Activated T-cell treated with anti-CD3 and anti-CD28 coated beads, Interleukin-2, amount 50 U/mL, for 1 hour (primary cell): ENCODE data around the gene BMAL1.
"Not testable (repeated sequence)": the region's sequence is repeated elsewhere in the genome, so short reads cannot be mapped to it uniquely, and the experiment has no call there.

Source experiments
- DNase-seq: peaks from one replicate; pipeline ENCODE4 v3.0.0-alpha.2; 2020

BMAL1 gene

DNA sequence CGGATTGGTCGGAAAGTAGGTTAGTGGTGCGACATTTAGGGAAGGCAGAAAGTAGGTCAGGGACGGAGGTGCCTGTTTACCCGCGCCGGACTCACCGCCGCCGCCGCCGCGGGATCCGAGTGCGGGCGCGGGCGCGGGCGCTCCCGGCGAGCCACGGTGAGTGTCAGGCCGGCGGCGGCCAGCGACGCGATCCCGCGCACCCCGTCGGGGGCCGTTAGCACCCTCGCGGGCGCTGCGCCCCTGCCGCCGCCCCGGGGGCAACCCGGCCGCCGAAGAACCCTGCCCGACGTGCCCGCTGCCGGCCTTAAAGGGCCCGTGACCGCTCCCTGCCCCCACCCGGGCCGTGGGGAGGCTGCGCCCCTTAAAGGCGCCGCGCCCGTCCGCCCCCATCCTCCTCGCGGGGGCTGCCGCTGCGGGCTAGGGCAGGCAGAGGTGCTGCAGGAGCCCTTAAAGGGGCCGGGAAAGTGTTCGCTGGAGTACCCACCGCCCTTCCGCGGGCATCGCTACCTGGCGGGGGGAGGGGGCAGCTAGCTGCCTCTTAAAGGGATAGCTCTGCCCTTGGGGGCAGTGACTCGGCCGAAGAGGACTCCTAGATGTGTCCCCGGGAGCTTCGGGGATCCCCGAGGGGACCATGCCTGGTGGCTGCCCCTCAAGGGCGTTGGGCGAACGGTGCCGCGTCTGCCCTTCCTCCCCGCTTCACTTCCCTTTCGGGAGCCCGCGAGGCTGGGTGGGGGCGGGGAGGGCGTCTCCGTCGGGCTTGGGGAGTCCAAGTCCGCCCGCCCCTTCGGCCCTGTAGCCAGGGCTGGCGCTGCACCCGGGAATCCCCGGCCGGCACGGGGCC lies at the start of gene BMAL1:
TSS of gene BMAL1 (plus strand) at position 23 of the 841 bp plus-strand sequence. CDS start 76,519 bp downstream, outside the sequence.
- DNase-seq = peak; percentile 69

DNA sequence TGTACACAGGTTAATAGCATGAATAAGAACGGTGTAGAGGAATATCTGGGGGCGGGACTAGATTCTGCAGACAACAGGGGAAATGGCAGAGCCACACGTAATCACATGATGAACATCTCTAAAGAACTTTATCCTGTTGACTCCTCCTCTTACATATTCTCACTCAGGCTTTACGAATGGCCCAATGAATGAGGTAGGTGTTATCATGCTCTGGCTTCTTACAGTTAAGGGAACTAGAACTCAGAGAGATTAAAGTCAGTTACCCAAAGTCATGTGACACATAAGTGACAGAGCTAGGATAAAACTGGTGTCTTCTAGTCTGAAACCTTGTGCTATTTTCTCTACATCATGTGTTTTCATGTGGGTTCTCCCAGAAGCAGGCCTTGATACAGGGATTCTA lies 49.0 kb upstream of the BMAL1 start:
- no peak for DNase-seq

DNA sequence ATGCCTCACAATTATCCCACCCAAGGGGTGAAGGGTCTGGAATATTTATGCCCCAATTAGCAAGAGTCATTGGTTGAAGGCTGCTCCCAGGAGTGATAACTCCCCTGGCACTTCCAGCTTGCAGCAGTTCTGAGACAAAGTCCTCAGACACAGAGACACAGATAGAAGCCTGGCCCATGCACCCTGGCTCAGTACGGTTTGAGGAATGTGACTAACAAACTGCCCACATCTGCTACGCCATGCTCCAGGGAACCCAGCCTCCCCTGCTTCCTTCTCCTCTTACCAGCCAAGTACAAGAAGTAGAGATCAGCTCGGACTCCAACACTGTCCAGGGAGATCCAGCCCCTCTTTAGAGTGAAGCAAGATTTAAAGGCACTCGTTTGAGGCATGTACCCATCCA lies 48.5 kb upstream of the BMAL1 start:
- no peak for DNase-seq

DNA sequence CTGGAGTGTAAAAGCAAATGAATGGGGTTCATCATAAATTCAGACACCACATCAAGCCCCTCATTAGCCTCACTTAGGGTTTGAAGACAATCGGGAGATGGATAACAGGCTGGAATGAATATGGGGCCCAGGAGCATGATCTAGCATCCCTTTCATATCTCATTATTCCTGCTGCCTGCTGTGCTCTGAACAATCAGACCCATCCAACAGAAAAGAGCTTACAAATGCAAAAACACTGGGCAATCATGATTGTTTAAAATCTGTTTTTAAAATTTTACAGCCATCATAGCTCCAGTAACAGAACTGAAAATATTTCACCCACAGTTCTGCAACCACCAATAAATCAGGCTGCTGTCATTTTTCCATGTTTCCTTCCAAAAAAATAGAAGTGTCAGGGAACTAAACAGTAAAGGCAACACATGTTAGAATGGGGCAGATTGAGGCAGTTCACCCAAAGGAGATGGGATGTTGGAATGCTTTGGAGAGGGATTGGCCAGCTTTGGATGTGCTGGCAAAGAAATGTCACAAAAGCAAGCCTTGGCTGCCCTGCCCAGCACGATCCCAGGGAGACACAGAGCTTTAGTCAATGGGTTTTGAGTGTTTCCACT lies 47.8 kb upstream of the BMAL1 start:
- DNase-seq = no peak

DNA sequence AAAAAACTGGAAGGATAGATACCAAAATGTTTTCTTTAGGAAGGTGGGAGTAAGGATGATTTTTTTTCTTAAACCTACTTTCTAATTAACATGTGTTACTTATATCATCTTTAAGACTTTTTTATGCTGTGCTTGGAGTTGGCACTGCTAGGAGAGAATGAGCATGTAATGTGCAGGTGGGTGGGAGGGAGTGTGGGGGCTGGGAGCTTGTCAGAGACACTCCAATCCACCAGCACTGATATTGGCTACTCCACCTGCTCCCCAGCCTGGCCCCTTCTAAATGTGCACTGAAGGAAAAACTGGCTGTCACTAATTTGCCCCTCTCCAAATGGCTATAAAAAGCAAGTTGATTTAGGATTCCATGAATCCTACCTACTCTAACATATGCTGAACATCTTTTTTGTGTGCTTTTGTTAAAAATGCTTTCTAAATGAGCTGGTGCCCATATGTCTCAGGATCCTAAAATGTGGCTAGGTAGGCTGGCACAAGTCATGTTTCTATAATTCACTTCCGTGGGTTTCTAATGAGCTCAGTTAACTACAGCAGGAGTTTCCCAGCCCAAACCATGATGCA lies 44.3 kb upstream of the BMAL1 start:
- no peak for DNase-seq

DNA sequence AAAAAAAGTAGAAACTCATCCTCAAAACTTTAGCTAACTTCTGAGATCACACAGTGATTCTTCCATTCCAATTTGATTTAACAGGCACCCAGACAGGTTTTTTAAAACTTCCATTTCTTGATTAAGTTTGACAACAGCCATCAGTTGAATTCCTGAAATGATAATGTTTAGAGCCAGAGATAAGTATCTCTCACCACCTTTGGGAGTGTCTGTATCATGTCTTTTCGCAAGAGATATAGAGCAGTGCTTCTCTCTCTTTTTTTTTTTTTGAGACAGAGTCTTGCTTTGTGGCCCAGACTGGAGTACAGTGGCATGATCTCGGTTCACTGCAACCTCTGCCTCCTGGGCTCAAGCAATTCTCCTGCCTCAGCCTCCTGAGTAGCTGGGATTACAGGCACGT lies 41.7 kb upstream of the BMAL1 start:
- no peak for DNase-seq

DNA sequence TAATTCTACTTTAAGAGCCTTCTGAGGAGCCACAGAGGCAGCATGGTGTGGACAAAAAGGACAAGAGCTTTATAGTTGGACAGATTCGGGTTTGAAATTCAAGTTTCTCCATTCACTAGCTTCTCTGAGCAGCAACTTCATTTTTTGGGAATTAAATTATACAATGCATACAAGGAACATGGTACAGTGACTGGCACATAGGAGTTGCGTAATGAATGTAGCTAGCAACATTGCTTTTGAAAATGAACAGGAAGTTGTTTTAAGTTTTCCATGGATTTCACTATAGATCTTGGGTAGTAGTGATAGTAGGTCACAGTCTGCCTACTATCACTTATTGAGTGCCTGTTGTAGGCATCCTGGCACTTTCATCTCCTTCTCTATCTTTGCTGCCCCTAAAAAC lies 41.0 kb upstream of the BMAL1 start:
- no peak for DNase-seq

DNA sequence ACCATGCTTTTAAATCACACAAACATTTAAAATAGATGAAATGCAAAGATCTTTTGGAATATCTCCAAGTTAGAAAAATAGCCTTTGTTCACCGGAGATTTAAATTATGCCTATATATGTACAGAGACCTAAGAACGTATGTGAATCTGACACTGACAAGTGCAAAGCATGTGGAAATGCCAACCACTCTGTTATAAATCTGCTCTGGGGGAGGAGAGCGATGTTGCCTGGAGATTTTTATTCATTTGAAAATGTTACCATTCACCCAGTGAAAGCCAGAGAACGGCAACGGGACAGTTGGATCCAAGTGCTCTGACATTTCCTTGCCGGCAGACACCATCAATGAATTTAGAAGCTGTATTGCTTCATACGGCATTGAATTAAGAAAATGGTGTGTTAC lies 39.8 kb upstream of the BMAL1 start:
- DNase-seq = no peak

DNA sequence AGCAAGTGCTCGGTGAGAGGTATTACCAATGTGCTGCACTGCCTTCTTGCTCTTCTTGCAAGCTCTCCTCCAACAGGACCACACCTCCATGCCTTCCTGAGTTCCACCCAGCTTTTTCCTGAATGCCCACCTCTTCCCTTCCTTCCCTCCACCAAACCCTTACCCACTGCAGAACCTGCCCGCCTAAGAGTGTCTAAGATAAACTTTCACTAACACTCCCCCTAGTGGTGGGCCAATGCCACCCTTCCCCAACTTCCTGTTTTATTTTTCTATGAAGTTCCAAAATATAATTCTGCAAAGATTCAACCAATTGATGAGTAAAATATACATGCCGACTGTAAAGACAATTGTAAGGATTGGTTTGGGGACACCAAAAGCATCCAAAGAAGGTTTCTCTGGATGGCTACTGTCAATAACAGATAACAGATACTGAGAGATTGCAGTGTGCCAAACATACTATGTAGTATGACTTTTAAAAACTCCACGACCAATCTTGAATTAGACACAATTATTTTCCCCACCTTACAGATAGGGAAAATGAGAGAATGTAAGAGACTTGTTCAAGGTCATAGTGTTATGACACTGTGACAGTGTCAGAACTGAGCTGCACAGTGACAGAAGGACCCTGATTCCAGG lies 38.6 kb upstream of the BMAL1 start:
- peak; percentile 50 for DNase-seq

DNA sequence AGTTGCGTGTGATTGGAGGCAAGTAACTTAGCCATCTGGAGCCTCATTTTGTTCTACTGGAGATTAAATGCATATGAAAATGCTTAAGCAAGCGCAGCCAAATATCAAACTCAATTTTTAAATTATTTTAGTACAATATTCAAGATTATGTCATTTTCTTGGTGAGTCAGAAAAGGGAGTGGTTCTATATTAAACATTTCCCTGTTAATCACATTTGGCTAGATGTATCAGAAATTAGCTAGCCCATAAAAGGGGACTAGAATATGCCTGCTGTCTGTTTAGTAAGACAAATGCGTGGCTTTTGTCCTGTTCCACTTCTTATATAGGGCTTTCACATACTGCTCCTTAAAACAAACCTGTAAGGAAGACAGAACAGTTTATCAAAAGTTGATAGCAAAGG lies 35.0 kb upstream of the BMAL1 start:
- no peak for DNase-seq

DNA sequence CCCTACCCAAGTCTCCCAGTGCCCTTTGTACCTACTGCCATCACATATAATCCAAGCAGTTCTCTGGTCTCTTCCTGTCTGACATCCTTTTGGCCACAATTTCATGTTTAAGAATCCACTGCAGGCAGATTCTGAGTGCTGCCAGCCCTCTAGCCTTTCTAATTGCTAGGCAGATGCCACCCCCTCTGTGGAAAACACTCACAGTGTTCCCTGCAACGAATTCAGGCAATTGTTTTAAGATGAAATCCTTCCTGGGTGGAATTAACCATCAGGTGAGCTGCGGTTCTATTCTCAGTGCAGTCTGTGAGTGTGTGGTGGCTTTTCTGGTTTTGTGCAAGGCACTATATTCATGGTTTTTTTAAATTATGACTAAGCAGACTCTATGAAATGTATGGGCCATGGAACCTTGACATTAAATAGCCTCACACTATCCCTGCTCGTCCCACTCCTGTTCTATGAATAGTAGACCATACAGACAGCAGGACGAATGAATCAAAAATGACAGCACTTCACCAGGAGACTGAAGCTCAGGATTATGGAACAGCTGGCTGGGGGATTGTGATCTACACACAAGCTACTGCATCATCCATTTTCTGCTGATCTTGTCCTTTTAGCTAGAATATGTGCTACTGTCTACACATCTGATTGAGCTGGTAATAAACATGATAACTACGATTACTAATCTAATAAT lies 29.8 kb upstream of the BMAL1 start:
- DNase-seq = no peak

DNA sequence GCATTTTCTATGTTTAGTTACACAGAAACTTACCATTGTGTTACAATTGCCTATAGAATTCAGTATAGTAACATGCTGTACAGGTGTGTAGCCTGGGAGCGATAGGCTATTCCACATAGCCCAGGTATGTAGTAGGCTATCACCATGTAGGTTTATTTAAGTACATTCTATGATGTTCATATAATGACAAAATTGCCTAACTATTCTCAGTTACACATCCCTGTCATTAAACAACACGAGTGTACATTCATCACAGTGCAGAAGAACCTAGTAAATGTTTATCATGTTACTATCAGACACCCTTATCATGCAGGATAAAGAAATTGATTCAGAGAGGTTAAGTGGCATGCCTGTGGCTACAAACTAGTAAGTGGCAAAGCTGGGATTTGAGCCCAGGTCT lies 28.4 kb upstream of the BMAL1 start:
- no peak for DNase-seq

DNA sequence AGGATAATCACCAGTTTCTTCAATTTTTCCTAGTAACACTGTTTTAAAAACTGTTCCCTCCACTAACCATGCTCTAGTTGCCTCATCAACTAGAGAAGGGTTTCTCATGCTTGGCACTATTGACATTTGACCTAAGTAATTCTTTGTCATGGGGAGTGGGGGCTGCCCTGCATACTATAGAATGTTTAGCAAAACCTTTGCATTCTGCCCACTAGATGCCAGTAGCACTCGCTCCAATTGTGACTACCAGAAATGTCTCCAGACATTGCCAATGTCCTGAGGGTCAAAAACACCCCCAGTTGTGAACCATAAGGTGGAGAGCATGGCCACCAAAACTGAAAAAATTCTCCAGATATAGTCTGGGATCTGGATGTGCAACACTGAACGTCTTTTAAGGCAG lies 27.6 kb upstream of the BMAL1 start:
- DNase-seq = no peak

DNA sequence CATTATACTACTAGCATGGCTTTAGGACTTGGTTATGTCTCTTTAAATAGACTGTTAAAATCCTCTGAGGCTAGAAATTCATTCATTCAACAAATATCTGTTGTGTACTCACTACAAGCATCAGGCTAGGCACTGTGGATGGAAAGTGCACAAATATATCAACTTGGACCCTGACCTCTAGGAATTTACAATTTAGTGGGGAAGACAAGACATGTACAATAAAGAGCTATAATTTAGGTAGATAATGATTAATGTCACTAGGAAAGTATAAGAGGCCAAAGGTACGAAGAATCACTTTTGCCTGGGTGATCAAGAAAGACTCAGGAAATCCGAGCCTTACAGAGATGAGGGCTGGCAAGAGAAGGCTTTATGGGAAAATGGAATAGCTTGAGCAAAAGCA lies 25.6 kb upstream of the BMAL1 start:
- DNase-seq = no peak

DNA sequence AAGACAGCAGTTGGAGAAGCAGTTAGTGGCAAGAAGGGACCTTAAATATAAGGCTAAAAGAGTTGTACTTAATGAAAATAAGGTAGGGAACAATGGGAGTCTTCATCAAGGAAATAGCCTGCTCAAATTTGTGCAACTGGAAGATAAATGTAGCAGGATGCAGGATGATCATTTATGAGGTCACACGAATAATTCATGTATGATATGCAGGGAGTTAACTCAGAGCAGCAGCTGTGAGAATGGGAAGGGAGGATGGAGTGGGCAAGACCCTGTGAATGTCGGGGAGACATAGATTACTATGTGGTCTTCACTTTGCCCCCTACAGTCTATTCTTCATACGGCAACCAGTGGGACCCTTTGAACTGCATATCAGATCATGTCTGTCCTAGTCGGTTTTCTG lies 25.2 kb upstream of the BMAL1 start:
- no peak for DNase-seq

DNA sequence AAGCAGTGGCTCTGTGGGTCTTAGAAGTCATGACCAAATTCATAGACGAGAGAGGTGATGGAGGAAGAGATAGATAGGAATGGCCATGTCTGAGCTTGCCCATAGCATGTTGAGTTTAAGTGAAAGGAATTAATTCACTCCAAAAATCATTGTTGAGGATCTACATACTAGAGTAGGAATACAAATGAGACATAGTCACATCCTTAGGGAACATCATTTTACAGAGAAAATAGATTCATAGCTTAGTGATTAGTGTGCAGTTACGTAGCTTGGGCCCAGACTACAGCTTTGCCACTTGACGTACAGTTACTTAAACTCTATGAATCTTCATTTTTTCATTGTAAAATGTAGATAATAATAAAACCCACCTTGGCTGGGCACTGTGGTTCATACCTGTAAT lies 21.4 kb upstream of the BMAL1 start:
- DNase-seq = no peak

DNA sequence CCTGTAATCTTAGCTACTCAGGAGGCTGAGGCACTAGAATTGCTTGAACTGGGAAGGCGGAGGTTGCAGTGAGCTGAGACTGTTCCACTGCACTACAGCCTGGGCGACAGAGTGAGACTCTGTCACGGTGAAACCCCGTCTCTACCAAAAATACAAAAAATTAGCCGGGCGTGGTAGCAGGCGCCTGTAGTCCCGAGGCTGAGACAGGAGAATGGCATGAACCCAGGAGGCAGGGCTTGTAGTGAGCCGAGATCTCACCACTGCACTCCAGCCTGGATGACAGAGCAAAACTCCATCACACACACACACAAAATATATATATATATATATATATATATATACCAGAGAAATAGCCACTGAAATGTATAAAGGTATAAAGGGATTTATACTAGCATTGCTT lies 19.5 kb upstream of the BMAL1 start:
- DNase-seq = not testable (repeated sequence)

DNA sequence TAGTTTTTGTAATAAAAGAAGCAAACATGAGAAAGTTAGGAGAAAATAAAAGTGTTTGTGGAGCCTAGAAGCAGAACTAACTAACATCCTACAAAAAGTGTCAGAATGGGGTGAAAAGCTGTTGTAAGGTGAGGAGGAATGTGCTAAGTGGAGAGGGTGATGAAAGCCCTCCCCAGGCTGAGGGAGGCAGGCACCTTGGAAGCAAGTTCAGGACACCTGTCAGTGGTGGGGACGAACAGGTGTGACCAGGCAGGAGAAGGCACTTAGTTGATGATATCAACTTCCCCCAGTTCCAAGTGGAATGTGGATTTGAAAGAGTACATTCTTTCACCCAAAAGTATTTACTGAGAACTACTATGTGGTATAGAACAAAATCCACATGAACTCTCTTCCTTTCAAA lies 18.7 kb upstream of the BMAL1 start:
- DNase-seq = no peak

DNA sequence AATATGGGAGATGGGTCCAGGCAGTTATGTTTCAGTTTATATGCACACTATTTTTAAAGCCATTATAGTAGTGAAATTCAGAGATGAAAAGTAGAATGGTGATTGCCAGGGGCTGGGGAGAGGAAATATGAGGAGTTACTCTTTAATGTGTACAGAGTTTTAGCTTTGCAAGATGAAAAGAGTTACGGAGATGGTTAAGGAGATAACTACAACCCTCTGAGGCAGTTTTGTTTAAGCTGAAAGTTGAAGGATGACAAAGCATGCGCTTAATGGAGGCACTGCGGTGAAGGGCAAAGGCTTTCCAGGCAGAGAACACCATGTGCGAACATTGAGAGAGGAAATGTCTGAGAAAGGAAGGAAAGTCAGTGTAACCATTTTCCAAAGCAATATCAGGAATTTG lies 18.2 kb upstream of the BMAL1 start:
- DNase-seq = no peak

DNA sequence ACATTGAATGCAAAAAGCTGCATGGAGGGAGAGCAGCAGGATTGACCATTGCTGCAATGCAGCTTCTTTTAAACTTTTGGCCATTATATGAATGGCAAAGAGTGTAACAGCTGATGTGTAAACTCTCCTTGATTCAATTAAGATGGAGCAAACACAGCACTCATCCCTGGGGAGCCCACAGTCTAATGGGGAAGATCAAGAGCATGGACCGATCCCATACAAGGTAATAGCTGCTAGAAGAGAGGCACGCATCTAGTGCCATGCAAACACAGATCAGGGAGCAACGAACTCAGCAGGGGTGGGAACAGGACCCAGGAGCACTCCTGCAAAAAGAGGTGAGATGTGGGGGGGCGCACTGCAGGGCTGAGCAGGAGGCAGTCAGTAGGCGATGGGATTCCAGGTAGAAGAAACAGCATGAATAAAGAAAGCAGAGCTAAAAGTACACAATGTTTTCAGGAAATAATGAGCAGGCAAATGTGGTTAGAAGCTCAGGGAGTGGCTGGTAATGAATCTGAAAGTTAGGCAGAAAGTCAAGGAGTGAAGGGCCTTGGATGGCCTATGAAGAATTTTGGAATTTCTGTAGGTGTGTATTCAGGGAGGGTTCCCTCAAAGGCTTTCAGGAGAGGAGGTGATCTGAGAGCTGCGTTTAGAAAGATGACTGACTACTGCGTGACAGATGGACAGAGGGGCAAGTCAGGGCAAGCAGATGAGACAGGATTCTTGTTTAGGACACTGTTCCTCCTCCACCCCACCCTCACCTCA lies 17.2 kb upstream of the BMAL1 start:
- DNase-seq = no peak

DNA sequence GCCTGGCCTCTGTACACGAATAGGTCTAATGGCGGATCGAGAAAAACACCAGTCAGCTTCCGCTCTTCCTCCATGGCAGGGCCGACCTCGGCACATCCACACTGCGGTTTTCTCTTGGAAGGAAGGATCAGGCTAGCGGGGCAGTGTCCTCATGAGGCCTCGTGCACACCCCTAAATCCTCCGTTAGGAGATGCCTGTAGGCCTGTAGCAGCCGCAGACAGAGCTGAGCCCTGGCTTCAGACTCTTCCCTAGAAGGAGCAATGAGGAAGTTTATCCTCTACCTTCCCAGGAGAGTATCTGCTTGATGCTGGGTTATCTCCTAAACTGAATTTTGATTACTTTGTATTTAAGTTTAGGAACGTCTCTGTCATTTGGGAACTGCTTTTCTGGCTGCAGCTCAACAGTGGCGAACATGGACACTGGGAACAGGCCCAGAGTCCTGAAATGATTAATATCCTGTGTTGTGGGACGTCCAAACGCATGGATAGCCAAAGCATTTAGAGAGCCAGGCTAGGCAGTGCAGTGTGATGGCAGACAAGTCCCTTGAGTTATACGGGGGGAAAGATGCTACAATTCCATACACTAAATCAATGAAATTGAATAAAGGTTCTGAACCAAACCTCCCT lies 16.5 kb upstream of the BMAL1 start:
- DNase-seq = no peak

DNA sequence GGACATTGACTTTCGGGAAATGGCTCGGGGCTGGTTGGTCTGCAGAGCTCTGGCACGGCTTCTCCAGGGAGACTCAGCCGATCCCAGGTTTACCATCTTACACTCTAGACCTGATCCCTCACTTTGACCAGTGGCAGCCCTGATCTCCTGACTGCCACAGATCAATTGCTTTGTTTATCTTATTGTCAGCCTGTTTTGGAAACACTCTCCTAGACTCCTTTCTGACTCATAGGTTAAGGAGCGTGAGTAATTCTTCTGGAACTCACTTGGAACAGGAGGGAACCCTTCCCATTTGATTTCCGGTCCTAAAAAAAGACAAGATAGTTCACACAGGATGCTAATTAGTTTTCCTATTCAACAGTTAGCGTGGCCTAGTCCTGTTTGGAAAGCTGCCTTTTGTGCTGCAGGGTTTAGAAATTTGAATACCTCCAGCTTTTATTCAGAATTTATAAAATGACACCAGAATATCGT lies 16.0 kb upstream of the BMAL1 start:
- DNase-seq = no peak
